ELF-1 (cell line): ENCODE measurements around the gene CBX2.

Experiments used
- DNase-seq: peaks from one replicate; pipeline ENCODE4 v3.0.0-alpha.2; 2016; ENCODE audit warnings: low read depth, low spot score

The CBX2 gene

GRCh38 chr17:79799538-79800324 lies 21.8 kb downstream of the CBX2 start:
- DNase-seq: no peak

GRCh38 chr17:79800325-79801155 lies 22.6 kb downstream of the CBX2 start:
- DNase-seq: peak; percentile 75

GRCh38 chr17:79801156-79802038 lies 23.4 kb downstream of the CBX2 start:
- no peak for DNase-seq

GRCh38 chr17:79802039-79802735 lies 24.2 kb downstream of the CBX2 start:
- no peak for DNase-seq

- DNase-seq: no peak
Observed at GRCh38 chr17:79802736-79803420, 24.9 kb downstream of the CBX2 start.

GRCh38 chr17:79803421-79803996 lies 25.6 kb downstream of the CBX2 start:
- DNase-seq: no peak

- no peak for DNase-seq
Observed at GRCh38 chr17:79803997-79804855, 26.3 kb downstream of the CBX2 start.

GRCh38 chr17:79804856-79805696 lies 27.1 kb downstream of the CBX2 start:
- DNase-seq: no peak

- DNase-seq: no peak
Observed at GRCh38 chr17:79806446-79806760, 28.5 kb downstream of the CBX2 start.

- no peak for DNase-seq
Observed at GRCh38 chr17:79806863-79807720, 29.1 kb downstream of the CBX2 start.

- peak; percentile 70 for DNase-seq
Observed at GRCh38 chr17:79808763-79809529, 31.0 kb downstream of the CBX2 start.

- no peak for DNase-seq
Observed at GRCh38 chr17:79809530-79810129, 31.7 kb downstream of the CBX2 start.

GRCh38 chr17:79810130-79811010 lies 32.4 kb downstream of the CBX2 start:
- DNase-seq: peak; percentile 85

- no peak for DNase-seq
Observed at GRCh38 chr17:79811011-79811867, 33.3 kb downstream of the CBX2 start.
